HG03354 (cell line): ENCODE data around the gene INTS3.
"Not testable (repeated sequence)": the region's sequence is repeated elsewhere in the genome, so short reads cannot be mapped to it uniquely, and the experiment has no call there.

Experiments
- ATAC-seq: cut with Tn5 transposase; IDR thresholded peaks from one replicate; pipeline ENCODE4 v1.9.1; 2021; ENCODE audit warnings: mild to moderate bottlenecking; ENCODE audit not compliant: unreplicated experiment, poor library complexity, severe bottlenecking

The INTS3 gene

GRCh38 chr1:153775458-153776327, 47.8 kb downstream of the INTS3 start:
- peak; percentile 59 for ATAC-seq

GRCh38 chr1:153776352-153776751, 48.5 kb downstream of the INTS3 start:
- no peak for ATAC-seq

GRCh38 chr1:153776845-153777370, 49.1 kb downstream of the INTS3 start:
- ATAC-seq, result no peak

GRCh38 chr1:153777648-153778047, 49.8 kb downstream of the INTS3 start:
- ATAC-seq, result no peak

GRCh38 chr1:153778051-153778823, 50.4 kb downstream of the INTS3 start:
- no peak for ATAC-seq

GRCh38 chr1:153778824-153779519, 51.1 kb downstream of the INTS3 start:
- no peak for ATAC-seq

- no peak for ATAC-seq
These were observed 52.1 kb downstream of the INTS3 start for GRCh38 chr1:153779781-153780541.

- ATAC-seq, result no peak
These were observed 52.7 kb downstream of the INTS3 start for GRCh38 chr1:153780551-153780950.

GRCh38 chr1:153782648-153783047, 54.8 kb downstream of the INTS3 start:
- not testable (repeated sequence) for ATAC-seq

GRCh38 chr1:153783233-153784190, 55.7 kb downstream of the INTS3 start:
- ATAC-seq, result peak; percentile 87

- ATAC-seq, result no peak
These were observed 58.4 kb downstream of the INTS3 start for GRCh38 chr1:153786038-153786790.

GRCh38 chr1:153789478-153790034, 61.7 kb downstream of the INTS3 start:
- no peak for ATAC-seq

GRCh38 chr1:153790313-153790965, 62.6 kb downstream of the INTS3 start:
- no peak for ATAC-seq

- ATAC-seq, result peak; percentile 93
These were observed 63.3 kb downstream of the INTS3 start for GRCh38 chr1:153790966-153791647.

GRCh38 chr1:153791648-153792253, 63.9 kb downstream of the INTS3 start:
- peak; percentile 12 for ATAC-seq

GRCh38 chr1:153792631-153793041, 64.8 kb downstream of the INTS3 start:
- ATAC-seq, result no peak
